OCI-LY1 (cell line): ENCODE data around the gene NEK2.
A peak's percentile ranks its signal among the peaks of the same experiment; 100 is the strongest.

Experiments used
- H2AFZ ChIP-seq: fragments of 200-600 bp; sonication (generic), shearing (Covaris generic); 2 replicates; pipeline ENCODE4 v1.6.0; 2014; ENCODE audit warnings: antibody characterized with exemption, mild to moderate bottlenecking, low read length
- H3F3A ChIP-seq: fragments of 200-600 bp; sonication (generic), shearing (Covaris generic); 2 replicates; pipeline ENCODE4 v1.6.0; 2014; ENCODE audit warnings: mild to moderate bottlenecking, antibody characterized with exemption, low read length, moderate library complexity; ENCODE audit not compliant: insufficient read depth
- H3K27ac ChIP-seq: fragments of 200-600 bp; sonication (generic); 2 replicates; pipeline ENCODE4 v1.5.1; 2014; ENCODE audit warnings: low read length, mixed run types, mild to moderate bottlenecking, low read depth; ENCODE audit not compliant: poor library complexity, severe bottlenecking
- H3K27me3 ChIP-seq: fragments of 200-600 bp; sonication (generic); 2 replicates; pipeline ENCODE4 v1.6.0; 2014; ENCODE audit warnings: antibody characterized with exemption, mild to moderate bottlenecking, low read length, moderate library complexity; ENCODE audit not compliant: insufficient read depth
- H3K36me3 ChIP-seq: fragments of 200-600 bp; sonication (generic); 2 replicates; pipeline ENCODE4 v1.6.1; 2014; ENCODE audit warnings: mild to moderate bottlenecking, antibody characterized with exemption, low read length, moderate library complexity, mixed read lengths; ENCODE audit not compliant: insufficient read depth
- H3K4me1 ChIP-seq: fragments of 200-600 bp; sonication (generic); 2 replicates; pipeline ENCODE4 v1.5.1; 2014; ENCODE audit warnings: mild to moderate bottlenecking, low read length, moderate library complexity; ENCODE audit not compliant: insufficient read depth, severe bottlenecking
- H3K4me2 ChIP-seq: fragments of 200-600 bp; sonication (generic), shearing (Covaris generic); 2 replicates; pipeline ENCODE4 v1.6.1; 2014; ENCODE audit warnings: low read length
- H3K4me3 ChIP-seq: fragments of 200-600 bp; sonication (generic); 2 replicates; pipeline ENCODE4 v1.5.1; 2014; ENCODE audit warnings: low read length, low read depth, mild to moderate bottlenecking, mixed read lengths; ENCODE audit not compliant: poor library complexity, severe bottlenecking
- H3K79me2 ChIP-seq: fragments of 200-600 bp; shearing (Covaris generic); 2 replicates; pipeline ENCODE4 v1.6.1; 2016; ENCODE audit warnings: mixed run types, low read length, mixed read lengths; ENCODE audit not compliant: insufficient read depth
- H3K9ac ChIP-seq: fragments of 200-600 bp; sonication (generic), shearing (Covaris generic); 2 replicates; pipeline ENCODE4 v1.6.1; 2014; ENCODE audit warnings: mild to moderate bottlenecking, low read length, mixed read lengths
- H3K9me2 ChIP-seq: fragments of 200-600 bp; sonication (generic), shearing (Covaris generic); 2 replicates; pipeline ENCODE4 v1.6.1; 2014; ENCODE audit warnings: low read depth, mild to moderate bottlenecking, low read length, mixed read lengths
- H3K9me3 ChIP-seq: fragments of 200-600 bp; shearing (Covaris generic); 2 replicates; pipeline ENCODE4 v1.6.1; 2014; ENCODE audit warnings: low read length, mixed read lengths
- H4K20me1 ChIP-seq: fragments of 200-600 bp; sonication (generic), shearing (Covaris generic); 2 replicates; pipeline ENCODE4 v1.6.0; 2016; ENCODE audit warnings: mild to moderate bottlenecking, low read length; ENCODE audit not compliant: insufficient read depth
- CTCF ChIP-seq: fragments of 200-600 bp; sonication (generic), shearing (Covaris generic); IDR thresholded peaks from 2 replicates; pipeline ENCODE4 v1.5.1; 2017; ENCODE audit warnings: mild to moderate bottlenecking, antibody characterized with exemption, low read length, moderate library complexity, mixed read lengths
- EZH2 ChIP-seq: fragments of 200-600 bp; sonication (generic), shearing (Covaris generic); IDR thresholded peaks from 2 replicates; pipeline ENCODE4 v1.8.0; 2017; ENCODE audit warnings: borderline replicate concordance, mixed run types, mild to moderate bottlenecking, antibody characterized with exemption, low read length, moderate library complexity, mixed read lengths

Gene NEK2

GRCh38 chr1:211648980-211649934 is 26.2 kb downstream of the NEK2 start:
- no peak overlapping the region for H3K4me2 ChIP-seq
- H2AFZ ChIP-seq, result no peak overlapping the region
- no peaks in the 10 kb centered on the region for H3K36me3 ChIP-seq
- no peaks in the 10 kb centered on the region for H4K20me1 ChIP-seq
- no peaks in the 10 kb centered on the region for H3K79me2 ChIP-seq
- H3K4me3 ChIP-seq, result no peak overlapping the region
- no peaks in the 10 kb centered on the region for H3K9me2 ChIP-seq
- no peaks in the 10 kb centered on the region for H3K27me3 ChIP-seq
- no peak overlapping the region for H3K27ac ChIP-seq
- H3K4me1 ChIP-seq, result no peaks in the 10 kb centered on the region
- no peak overlapping the region for H3K9ac ChIP-seq
- H3K9me3 ChIP-seq, result no peaks in the 10 kb centered on the region
- no peaks in the 10 kb centered on the region for H3F3A ChIP-seq
- TF ChIP-seq EZH2, result no peak
- peak; percentile 74 for TF ChIP-seq CTCF

- no peak overlapping the region for H2AFZ ChIP-seq
- no peak overlapping the region for H3K4me3 ChIP-seq
- H3F3A ChIP-seq, result no peaks in the 10 kb centered on the region
- no peaks in the 10 kb centered on the region for H4K20me1 ChIP-seq
- H3K36me3 ChIP-seq, result no peaks in the 10 kb centered on the region
- peaks cover 8% of the 10 kb centered on the region for H3K4me1 ChIP-seq
- H3K79me2 ChIP-seq, result no peaks in the 10 kb centered on the region
- H3K9ac ChIP-seq, result no peak overlapping the region
- TF ChIP-seq EZH2 (no peak), CTCF (no peak)
- H3K27me3 ChIP-seq, result no peaks in the 10 kb centered on the region
- H3K9me2 ChIP-seq, result no peaks in the 10 kb centered on the region
- no peak overlapping the region for H3K4me2 ChIP-seq
- no peak overlapping the region for H3K27ac ChIP-seq
- no peaks in the 10 kb centered on the region for H3K9me3 ChIP-seq
Observed at GRCh38 chr1:211648336-211648735, 27.1 kb downstream of the NEK2 start.

- Histone ChIP-seq H3K4me2 (no peak overlapping the region), H3K36me3 (no peaks in the 10 kb centered on the region), H3K9me2 (no peaks in the 10 kb centered on the region), H3K79me2 (no peaks in the 10 kb centered on the region), H3K27ac (no peak overlapping the region), H3K9me3 (no peaks in the 10 kb centered on the region), H3K9ac (no peak overlapping the region), H3F3A (no peaks in the 10 kb centered on the region), H2AFZ (no peak overlapping the region), H3K4me1 (peaks cover 10% of the 10 kb centered on the region), H3K4me3 (no peak overlapping the region), H4K20me1 (no peaks in the 10 kb centered on the region), H3K27me3 (no peaks in the 10 kb centered on the region)
- TF ChIP-seq CTCF (no peak), EZH2 (no peak)
Observed at GRCh38 chr1:211647711-211648121, 27.7 kb downstream of the NEK2 start.
